Measurements from ENCODE around the gene ERICH6B.
A peak's percentile ranks its signal among the peaks of the same experiment; 100 is the strongest.
"Not testable (repeated sequence)": the region's sequence is repeated elsewhere in the genome, so short reads cannot be mapped to it uniquely, and the experiment has no call there.

The ERICH6B gene

DNA sequence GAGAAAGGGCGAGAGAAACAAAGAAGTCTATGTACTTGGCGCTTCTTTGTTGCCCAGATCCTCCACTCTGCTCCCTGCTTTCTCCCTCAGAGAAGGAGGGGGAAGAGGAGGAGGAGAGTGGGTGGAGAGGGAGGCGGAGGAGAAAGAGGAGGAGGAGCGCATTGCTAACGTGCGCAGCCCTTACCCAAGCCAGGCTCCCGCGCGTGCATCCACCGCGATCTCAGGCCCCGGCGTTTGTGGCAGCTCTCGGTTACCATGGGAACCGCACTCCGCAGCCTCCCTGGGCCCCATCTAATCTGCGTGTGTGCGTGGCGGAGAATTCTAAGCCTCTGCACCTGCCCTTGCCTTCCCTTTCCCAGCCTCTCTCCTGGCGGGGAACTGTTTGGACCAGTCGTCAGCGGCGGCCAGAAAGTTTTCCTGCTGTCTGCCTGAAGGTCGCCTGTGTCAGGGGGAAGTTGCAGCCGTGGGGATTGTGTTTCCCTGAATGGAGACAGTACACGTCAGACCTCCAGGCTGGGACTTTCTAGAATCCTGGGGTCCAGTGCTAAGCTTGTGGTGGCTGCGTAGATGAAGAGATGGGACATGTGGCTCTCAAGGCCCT lies at the start of gene ERICH6B:
TSS of gene ERICH6B (minus strand) at position 239 of the 601 bp plus-strand sequence. CDS start 18,734 bp downstream, outside the sequence.
- peak; percentile 8 for DNase-seq

DNA sequence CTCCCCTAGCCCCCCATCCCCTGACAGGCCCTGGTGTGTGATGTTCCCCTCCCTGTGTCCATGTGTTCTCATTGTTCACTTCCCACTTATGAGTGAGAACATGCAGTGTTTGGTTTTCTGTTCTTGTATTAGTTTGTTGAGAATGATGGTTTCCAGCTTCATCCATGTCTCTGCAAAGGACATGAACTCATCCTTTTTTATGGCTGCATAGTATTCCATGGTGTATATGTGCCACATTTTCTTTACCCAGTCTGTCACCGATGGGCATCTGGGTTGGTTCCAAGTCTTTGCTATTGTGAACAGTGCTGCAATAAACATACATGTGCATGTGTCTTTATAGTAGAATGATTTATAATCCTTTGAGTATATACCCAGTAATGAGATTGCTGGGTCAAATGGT lies 47.4 kb upstream of the ERICH6B start:
- not testable (repeated sequence) for DNase-seq

- DNase-seq: no peak
Measured at GRCh38 chr13:45662162-45662561, 46.6 kb upstream of the ERICH6B start.

DNA sequence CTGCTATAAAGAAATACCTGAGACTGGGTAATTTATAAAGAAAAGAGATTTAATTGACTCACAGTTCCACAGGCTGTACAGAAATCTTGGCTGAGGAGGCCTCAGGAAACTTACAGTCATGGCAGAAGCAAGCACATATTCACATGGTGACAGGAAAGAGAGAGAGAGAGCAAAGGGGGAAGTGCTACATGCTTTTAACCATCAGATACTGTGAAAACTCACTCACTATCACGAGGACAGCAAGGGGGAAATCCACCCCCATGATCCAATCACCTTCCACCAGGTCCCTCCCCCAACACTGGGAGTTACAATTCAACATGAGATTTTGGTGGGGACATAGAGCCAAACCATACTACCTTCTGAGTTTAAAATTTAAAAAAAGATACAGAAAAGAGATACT lies 44.9 kb upstream of the ERICH6B start:
- not testable (repeated sequence) for DNase-seq

GRCh38 chr13:45659536-45659935 lies 44.0 kb upstream of the ERICH6B start:
- DNase-seq: no peak

DNA sequence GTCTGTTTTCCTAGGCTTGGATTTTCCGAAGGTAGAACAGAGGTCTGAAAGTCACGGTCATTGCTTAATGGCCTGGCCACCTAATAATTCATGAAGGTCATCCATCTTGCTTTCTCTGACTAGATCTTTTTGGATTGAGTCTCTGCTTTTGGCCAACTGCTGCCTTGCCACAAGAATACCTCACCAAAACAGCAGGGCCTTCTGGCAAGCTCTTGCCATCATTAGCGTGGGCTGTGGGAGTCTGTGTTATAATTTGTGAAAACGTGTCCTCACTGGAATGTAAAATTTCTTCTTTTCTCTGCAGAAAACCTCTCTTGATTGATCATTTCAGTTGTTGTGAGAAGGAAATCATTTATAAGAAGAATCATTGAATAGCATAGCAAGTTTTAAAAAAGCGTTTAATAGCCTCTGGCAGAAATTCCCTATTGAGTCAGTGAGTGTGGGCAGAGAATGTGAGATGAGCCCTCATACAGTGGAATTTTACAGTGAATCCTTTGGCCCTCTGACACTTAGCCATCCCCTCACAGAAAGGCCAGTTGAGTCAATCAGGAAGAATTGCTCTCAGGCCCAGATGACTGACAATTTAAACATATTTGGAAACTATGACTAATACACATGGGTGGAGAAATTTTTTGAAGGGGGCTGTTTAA lies 43.2 kb upstream of the ERICH6B start:
- DNase-seq: no peak

GRCh38 chr13:45654633-45655349 lies 39.3 kb upstream of the ERICH6B start:
- no peak for DNase-seq

GRCh38 chr13:45645263-45645662 lies 29.7 kb upstream of the ERICH6B start:
- not testable (repeated sequence) for DNase-seq

- DNase-seq: not testable (repeated sequence)
Measured at GRCh38 chr13:45642159-45642558, 26.6 kb upstream of the ERICH6B start.

GRCh38 chr13:45635291-45635690 lies 19.8 kb upstream of the ERICH6B start:
- not testable (repeated sequence) for DNase-seq

GRCh38 chr13:45630791-45631190 lies 15.3 kb upstream of the ERICH6B start:
- DNase-seq: no peak

GRCh38 chr13:45629940-45630339 lies 14.4 kb upstream of the ERICH6B start:
- DNase-seq: no peak

DNA sequence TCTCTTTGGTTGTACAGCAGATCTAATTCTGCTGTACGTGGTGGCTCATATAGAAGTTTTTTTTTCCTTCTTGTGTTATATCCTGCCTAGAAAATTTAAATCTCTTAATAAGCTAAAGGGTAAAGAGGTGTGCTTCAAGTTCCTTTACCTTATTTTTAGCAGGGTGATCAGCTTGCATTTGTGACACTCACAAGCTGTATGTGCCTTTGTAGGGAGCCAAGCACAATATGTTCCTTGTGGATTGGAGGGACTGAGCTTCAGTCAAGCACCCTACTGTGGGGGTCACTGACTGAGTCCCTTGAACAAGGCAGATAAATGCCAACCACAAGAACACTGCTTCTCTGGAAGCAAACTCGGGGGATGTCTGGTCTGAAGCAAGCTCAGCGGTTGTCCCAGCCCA lies 12.6 kb upstream of the ERICH6B start:
- no peak for DNase-seq

GRCh38 chr13:45627656-45628055 lies 12.1 kb upstream of the ERICH6B start:
- no peak for DNase-seq

DNA sequence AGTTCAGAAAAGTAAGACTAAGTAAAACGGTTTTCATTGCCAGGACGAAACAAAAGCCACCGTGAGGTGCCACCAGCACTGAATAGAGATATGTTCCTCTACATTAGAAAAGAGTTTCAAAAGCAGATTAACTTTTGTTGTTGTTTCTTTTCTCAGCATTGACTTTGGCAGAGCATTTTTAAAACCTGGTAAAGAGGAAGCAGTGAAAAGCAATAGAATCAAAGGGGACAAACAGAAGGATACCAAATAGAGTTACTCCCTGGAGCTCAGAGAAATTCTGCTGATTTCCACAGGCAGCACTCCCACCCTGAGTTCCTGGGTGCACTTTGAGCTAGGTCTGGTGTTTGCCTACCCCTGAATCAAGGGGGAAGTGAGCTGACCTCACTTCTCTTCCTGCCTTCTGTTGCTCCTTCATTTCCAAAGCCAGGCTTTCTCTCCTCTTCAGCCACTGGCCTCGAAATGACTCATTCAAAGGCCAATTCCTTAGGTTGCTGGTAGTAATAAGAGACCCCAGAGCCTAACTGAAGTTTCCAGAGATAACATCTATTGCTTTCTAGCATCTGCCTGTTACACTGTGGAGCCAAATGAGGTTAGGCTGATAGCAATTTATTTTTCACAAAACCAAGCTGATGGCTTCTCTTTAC lies 11.3 kb upstream of the ERICH6B start:
- DNase-seq: no peak

DNA sequence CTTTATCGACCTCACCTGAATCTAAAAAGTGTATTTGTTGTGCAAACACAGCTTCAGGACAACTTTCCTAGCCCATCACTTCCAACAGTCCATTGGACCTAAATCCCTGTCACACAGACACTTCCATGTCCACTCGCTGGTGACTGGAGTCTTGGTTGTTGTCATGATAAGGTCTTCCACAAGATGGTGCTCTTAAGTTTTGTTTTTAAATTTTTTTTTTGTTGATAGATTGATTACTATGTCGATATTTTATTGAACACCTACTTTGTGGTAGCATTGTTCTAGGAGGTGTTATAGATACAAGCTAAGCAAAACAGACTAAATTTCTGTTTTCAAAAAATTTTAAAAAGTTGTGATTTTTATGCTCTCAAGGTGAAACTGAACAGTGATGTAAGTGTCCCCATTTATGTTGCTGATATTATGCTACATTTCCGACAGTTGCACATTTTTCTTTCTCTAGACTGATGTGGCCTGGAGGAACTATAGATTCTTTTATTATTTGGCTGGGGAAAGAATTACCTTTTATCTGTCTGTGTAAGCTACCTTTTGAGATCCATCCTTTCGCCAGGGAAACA lies 8.1 kb upstream of the ERICH6B start:
- no peak for DNase-seq

DNA sequence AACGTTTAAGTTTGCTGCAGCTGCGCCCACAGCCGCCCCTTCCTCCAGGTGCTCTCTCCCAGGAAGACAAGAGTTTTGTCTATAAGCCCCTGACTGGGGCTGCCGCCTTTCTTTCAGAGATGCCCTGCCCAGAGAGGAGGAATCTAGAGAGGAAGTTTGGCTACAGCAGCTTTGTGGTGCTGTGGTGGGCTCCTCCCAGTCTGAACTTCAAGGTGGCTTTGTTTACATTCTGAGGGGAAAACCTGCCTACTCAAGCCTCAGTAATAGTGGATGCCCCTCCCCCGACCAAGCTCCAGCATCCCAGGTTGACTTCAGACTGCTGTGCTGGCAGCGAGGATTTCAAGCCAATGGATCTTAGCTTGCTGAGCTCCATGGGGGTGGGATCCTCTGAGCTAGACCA lies 6.4 kb upstream of the ERICH6B start:
- no peak for DNase-seq

- no peak for DNase-seq
Measured at GRCh38 chr13:45607931-45608330, 7.6 kb downstream of the ERICH6B start.

DNA sequence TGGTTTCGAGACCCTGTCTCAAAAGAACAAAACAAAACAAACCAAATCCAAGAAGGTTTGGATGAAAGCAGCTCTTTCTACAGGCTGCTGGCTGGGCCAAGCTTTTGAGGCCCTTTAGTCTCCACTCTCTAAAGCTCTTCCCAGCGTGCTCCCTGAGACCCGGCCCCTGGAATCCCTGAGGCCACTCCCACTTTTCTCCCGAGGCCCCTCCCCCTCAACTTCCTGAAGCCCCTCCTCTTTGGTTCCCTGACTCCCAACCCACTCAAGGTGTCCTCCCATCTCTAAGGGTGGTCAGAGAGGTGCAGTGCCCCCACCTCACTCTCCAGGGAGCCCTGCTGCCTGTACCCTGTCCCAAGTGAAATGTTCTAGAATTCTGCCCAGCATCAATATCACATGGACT lies 10.6 kb downstream of the ERICH6B start:
- no peak for DNase-seq

DNA sequence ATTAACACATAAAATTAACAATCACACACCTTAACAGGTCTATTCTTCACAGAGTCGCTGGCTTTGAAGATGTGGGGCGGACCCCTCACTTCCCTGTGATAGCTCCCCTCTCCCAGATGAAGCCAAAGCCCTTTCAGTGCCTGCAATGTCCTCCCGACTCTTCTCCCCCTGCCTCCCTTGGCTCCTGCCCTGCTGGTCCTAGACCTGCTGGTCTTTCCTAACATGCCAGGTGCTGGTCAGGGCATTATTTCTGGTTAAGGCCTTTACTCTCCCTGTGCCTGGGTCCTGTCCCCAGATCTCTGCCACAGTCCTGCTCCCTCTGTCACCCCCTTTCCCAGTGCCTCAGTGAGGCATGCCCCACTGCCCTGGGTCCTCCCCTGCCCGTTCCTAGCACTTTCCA lies 12.2 kb downstream of the ERICH6B start:
- no peak for DNase-seq

DNA sequence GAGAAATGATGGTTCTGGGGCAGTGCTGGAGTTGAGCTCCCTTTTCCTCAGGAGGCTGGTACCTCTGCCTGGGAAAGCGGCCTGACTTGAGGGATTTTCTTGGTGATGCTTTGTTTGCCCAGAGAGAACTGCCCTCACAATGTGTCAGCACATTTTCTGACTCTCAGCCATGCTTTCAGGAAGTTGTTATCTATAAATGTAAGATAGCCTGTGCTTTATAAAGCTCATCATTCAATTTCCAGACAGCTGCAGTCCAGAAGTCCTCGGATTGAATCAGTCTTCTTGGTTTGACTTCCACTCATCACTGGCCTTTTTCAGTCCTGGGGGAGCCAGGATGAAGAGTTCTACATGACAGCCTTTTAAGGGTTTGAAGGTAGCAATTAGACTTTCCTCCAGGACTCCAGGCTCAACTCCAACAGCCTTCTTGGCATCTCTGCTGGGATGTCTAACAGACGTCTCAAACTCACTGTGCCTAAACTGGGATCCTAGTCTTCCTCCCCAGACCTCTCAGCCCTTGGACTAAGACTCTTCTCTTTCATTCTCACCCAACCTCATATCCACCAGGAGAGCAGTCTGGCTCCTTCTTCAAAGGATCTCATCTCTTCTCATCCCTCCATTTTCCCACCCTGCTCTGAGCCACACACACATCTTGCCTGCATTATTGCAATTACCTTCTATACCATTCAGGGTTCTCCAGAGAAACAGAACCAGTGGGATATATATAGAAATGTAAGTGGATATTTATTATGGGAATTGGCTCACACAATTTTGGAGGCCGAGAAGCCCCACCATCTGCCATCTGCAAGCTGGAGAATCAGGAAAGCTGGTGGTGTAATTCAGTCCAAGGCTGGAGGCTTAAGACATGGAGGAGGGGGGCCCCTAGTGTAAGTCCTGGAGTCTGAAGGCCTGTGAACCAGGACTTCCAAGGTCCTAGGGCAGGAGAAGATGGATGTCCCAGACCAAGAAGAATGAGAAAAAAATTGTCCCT lies 13.1 kb downstream of the ERICH6B start:
- DNase-seq: no peak

DNA sequence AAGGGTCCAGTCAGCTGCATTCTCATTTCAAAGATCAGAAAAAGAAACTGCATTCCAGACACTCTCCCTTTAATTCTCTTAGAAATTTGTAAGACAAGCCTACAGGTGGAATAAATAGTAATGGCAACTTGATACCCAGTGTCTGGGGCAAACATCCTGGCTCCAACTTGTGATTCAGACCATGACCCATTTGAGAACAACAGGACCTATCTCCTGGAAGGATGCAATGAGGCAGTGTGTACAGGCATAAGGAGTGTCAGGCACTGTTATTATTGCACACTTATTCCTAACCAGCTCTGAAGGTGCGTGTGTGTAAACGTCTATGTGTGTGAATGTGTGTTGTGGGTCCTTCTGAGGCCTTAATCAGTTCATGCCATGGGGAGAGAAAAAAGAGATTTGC lies 13.9 kb downstream of the ERICH6B start:
- DNase-seq: no peak

All from midbrain (tissue), 1 donor.